HepG2 (cell line): ENCODE measurements around the gene NACC2. TPM values are rescaled to one million over a fixed set of nuclear protein-coding genes. Genes with fewer than 3 reads are reported as not detected.

ENCODE experiments used
- CENPX ChIP-seq: sonication (generic); formaldehyde crosslinking; IDR thresholded peaks from 2 replicates; pipeline ENCODE4 v1.9.0; 2021; ENCODE audit warnings: mild to moderate bottlenecking, missing genetic modification reagents, moderate library complexity
- E2F5 ChIP-seq: sonication (generic); formaldehyde crosslinking; conservative IDR thresholded peaks from 2 replicates; pipeline ENCODE4 v1.4.0; 2020; ENCODE audit warnings: missing genetic modification reagents
- GABPA ChIP-seq, 2 experiments: IDR thresholded peaks; 2 replicates each; pipeline ENCODE4 v1.6.1; 2011 to 2016; ENCODE audit warnings: low read depth in 2 of 2, low read length in 1 of 2, missing biosample characterization in 1 of 2, missing genetic modification characterization in 1 of 2
- GRHL1 ChIP-seq: sonication (generic); formaldehyde crosslinking; conservative IDR thresholded peaks from 2 replicates; pipeline ENCODE4 v1.8.0; 2022; ENCODE audit warnings: missing genetic modification reagents
- KAT2B ChIP-seq: fragments of 150-350 bp; IDR thresholded peaks from 2 replicates; pipeline ENCODE4 v1.6.1; 2014; ENCODE audit warnings: low read depth, low read length, borderline replicate concordance
- MYC ChIP-seq: sonication (generic); formaldehyde crosslinking; IDR thresholded peaks from 2 replicates; pipeline ENCODE4 v1.9.0; 2021; ENCODE audit warnings: missing genetic modification reagents, borderline replicate concordance
- NR0B2 ChIP-seq: sonication (generic); formaldehyde crosslinking; IDR thresholded peaks from 2 replicates; pipeline ENCODE4 v1.4.0; 2020; ENCODE audit warnings: mild to moderate bottlenecking, missing genetic modification reagents
- SAFB2 ChIP-seq: sonication (generic); formaldehyde crosslinking; IDR thresholded peaks from 2 replicates; pipeline ENCODE4 v1.5.1; 2020; ENCODE audit warnings: missing genetic modification reagents, low read depth, mild to moderate bottlenecking, borderline replicate concordance
- SMYD3 ChIP-seq: sonication (generic); formaldehyde crosslinking; IDR thresholded peaks from 2 replicates; pipeline ENCODE4 v1.8.1; 2023; ENCODE audit warnings: mild to moderate bottlenecking, missing genetic modification reagents
- SRY ChIP-seq: sonication (generic); formaldehyde crosslinking; IDR thresholded peaks from 2 replicates; pipeline ENCODE4 v1.8.0; 2022; ENCODE audit warnings: mild to moderate bottlenecking, missing genetic modification reagents
- TBX2 ChIP-seq: sonication (generic); formaldehyde crosslinking; IDR thresholded peaks from 2 replicates; pipeline ENCODE4 v1.5.0; 2020; ENCODE audit warnings: missing genetic modification reagents, mild to moderate bottlenecking, borderline replicate concordance
- TRIM22 ChIP-seq: fragments of 450-650 bp; IDR thresholded peaks from 2 replicates; pipeline ENCODE4 v1.6.1; 2017
- YY1 ChIP-seq: IDR thresholded peaks from 2 replicates; pipeline ENCODE4 v1.6.1; 2011; ENCODE audit warnings: low read length, low read depth, moderate library complexity, mild to moderate bottlenecking; ENCODE audit not compliant: insufficient read depth, insufficient replicate concordance
- ZNF264 ChIP-seq: sonication (generic); formaldehyde crosslinking; IDR thresholded peaks from 2 replicates; pipeline ENCODE4 v1.4.0; 2020; ENCODE audit warnings: missing genetic modification reagents
- ZNF83 ChIP-seq: sonication (generic); formaldehyde crosslinking; IDR thresholded peaks from 2 replicates; pipeline ENCODE4 v1.4.0; 2020; ENCODE audit warnings: missing genetic modification reagents, mild to moderate bottlenecking, borderline replicate concordance
- polyA plus RNA-seq, 8 experiments: library from polyadenylated mRNA; depleted of rRNA in 3 of 8; stranded (reverse) in 7 of 8; unstranded in 1 of 8; fragments of >200 nt; fragmentation: Illumina TruSeq in 4 of 8; extraction: Trizol in 4 of 8; gene quantifications; 2 replicates each; pipeline versions ENCODE4 v1.2.1 to v1.2.3, GENCODE V29; 2011 to 2016; ENCODE audit warnings: low read depth in 4 of 8, missing spikeins in 1 of 8, mixed read lengths in 1 of 8; ENCODE audit not compliant: insufficient read depth in 1 of 8
- total RNA-seq, 5 experiments: library from RNA; depleted of rRNA; stranded (reverse); fragments of >200 nt; fragmentation: Illumina TruSeq; extraction: Trizol; gene quantifications; 2 replicates each; pipeline ENCODE4 v1.2.3, GENCODE V29; 2016; ENCODE audit warnings: low read depth in 1 of 5

NACC2 gene
- total and polyA plus RNA-seq, 2 of the 13 experiments (the other 11 are each of a cell fraction or from before 2014, with no cell fraction given) = 5.9 to 12.3 TPM

GRCh38 chr9:136007934-136008692 is 87.0 kb downstream of the NACC2 start (continued):
- TF ChIP-seq YY1 (no peak), SMYD3 (no peak), TBX2 (CRISPR knock-in tag) (peak; percentile 59), NR0B2 (no peak), ZNF83 (CRISPR knock-in tag) (no peak), E2F5 (CRISPR knock-in tag) (no peak), TRIM22 (no peak), SRY (CRISPR knock-in tag) (no peak; the same call in 1 of the 2 replicates), CENPX (CRISPR knock-in tag) (no peak), GRHL1 (no peak), ZNF264 (CRISPR knock-in tag) (no peak), MYC (CRISPR knock-in tag) (peak; percentile 12; the same call in 1 of the 2 replicates), SAFB2 (CRISPR knock-in tag) (no peak), GABPA (IDR thresholded peaks at IDR 0.05; ENCODE audit: low read depth, low read length) (no peak), GABPA (CRISPR knock-in tag; IDR thresholded peaks at IDR 0.05; ENCODE audit: low read depth) (no peak), KAT2B (no peak)
